Fibroblast of lung (primary cell): ENCODE results near the gene SLC6A12. TPM values are rescaled to one million over a fixed set of nuclear protein-coding genes. Genes with fewer than 3 reads are reported as not detected.
"Not testable (repeated sequence)": the region's sequence is repeated elsewhere in the genome, so short reads cannot be mapped to it uniquely, and the experiment has no call there.

Experiments
- DNase-seq, 2 donors: peaks; one replicate each; pipeline versions ENCODE4 v3.0.0 to v3.0.0-alpha.2; 2010; ENCODE audit warnings: low read depth in 2 of 2
- H2AFZ ChIP-seq: 2 replicates; pipeline ENCODE4 v1.5.1; 2012; ENCODE audit warnings: low read length, control low read depth, inconsistent platforms
- H3K27ac ChIP-seq: 2 replicates; pipeline ENCODE4 v1.5.1; 2011; ENCODE audit warnings: low read length, control low read depth; ENCODE audit not compliant: insufficient read depth
- H3K27me3 ChIP-seq: 2 replicates; pipeline ENCODE4 v1.5.1; 2011; ENCODE audit warnings: mild to moderate bottlenecking, low read length; ENCODE audit not compliant: control insufficient read depth, insufficient read depth
- H3K36me3 ChIP-seq: 2 replicates; pipeline ENCODE4 v1.5.1; 2011; ENCODE audit warnings: low read length; ENCODE audit not compliant: control insufficient read depth, insufficient read depth
- H3K4me1 ChIP-seq: 2 replicates; pipeline ENCODE4 v1.5.1; 2011; ENCODE audit warnings: low read length; ENCODE audit not compliant: control insufficient read depth, insufficient read depth; ENCODE audit errors: extremely low read depth
- H3K4me2 ChIP-seq: 2 replicates; pipeline ENCODE4 v1.5.1; 2011; ENCODE audit warnings: low read length, control low read depth; ENCODE audit not compliant: insufficient read depth; ENCODE audit errors: extremely low read depth
- H3K4me3 ChIP-seq, 4 experiments: fragments of 200-600 bp in 1 of 4; sonication (generic) in 1 of 4; replicated peaks in 1 of 4; 2 replicates each; pipeline ENCODE4 v1.5.1; 2011 to 2016; ENCODE audit warnings: low read length in 4 of 4, low read depth in 3 of 4, mild to moderate bottlenecking in 3 of 4, control low read depth in 2 of 4, inconsistent platforms in 1 of 4, mixed read lengths in 1 of 4; ENCODE audit not compliant: insufficient read depth in 1 of 4; ENCODE audit errors: control extremely low read depth in 1 of 4
- H3K79me2 ChIP-seq: 2 replicates; pipeline ENCODE4 v1.5.1; 2012; ENCODE audit warnings: mild to moderate bottlenecking, low read length, inconsistent platforms; ENCODE audit not compliant: control insufficient read depth, insufficient read depth
- H3K9ac ChIP-seq: 2 replicates; pipeline ENCODE4 v1.5.1; 2011; ENCODE audit warnings: mild to moderate bottlenecking, low read length, control low read depth; ENCODE audit not compliant: insufficient read depth
- H3K9me3 ChIP-seq: 2 replicates; pipeline ENCODE4 v1.5.1; 2012; ENCODE audit warnings: low read depth, low read length; ENCODE audit not compliant: control insufficient read depth, insufficient read depth
- H4K20me1 ChIP-seq: 2 replicates; pipeline ENCODE4 v1.5.1; 2011; ENCODE audit warnings: low read length; ENCODE audit not compliant: control insufficient read depth, insufficient read depth; ENCODE audit errors: extremely low read depth
- EZH2 ChIP-seq: IDR thresholded peaks from 2 replicates; pipeline ENCODE4 v1.5.1; 2012; ENCODE audit warnings: low read length, control low read depth, mild to moderate bottlenecking; ENCODE audit errors: missing control alignments
- polyA plus RNA-seq, 2 donors: library from polyadenylated mRNA; depleted of rRNA in 1 of 2; stranded (reverse) in 1 of 2; unstranded in 1 of 2; fragments of >200 nt; gene quantifications; 2 replicates each; pipeline ENCODE4 v1.2.1, GENCODE V29; 2011 to 2012; ENCODE audit warnings: missing spikeins in 1 of 2
- total RNA-seq: library from RNA; depleted of rRNA; stranded (reverse); fragments of >200 nt; gene quantifications from 2 replicates; pipeline ENCODE4 v1.2.1, GENCODE V29; 2014
- TF ChIP-seq, protein P1 (sequence below), 2 donors: IDR thresholded peaks in 1 of 2; conservative IDR thresholded peaks in 1 of 2; 1 replicate in 1 of 2; 2 replicates in 1 of 2; pipeline ENCODE4 v1.5.1; 2011 to 2012; ENCODE audit warnings: low read length in 2 of 2, control low read depth in 1 of 2, inconsistent platforms in 1 of 2, low read depth in 1 of 2, mild to moderate bottlenecking in 1 of 2

SLC6A12 gene
- total and polyA plus RNA-seq, 2 donors (not counting 1 experiment from before 2014, with no cell fraction given), result not detected

DNA sequence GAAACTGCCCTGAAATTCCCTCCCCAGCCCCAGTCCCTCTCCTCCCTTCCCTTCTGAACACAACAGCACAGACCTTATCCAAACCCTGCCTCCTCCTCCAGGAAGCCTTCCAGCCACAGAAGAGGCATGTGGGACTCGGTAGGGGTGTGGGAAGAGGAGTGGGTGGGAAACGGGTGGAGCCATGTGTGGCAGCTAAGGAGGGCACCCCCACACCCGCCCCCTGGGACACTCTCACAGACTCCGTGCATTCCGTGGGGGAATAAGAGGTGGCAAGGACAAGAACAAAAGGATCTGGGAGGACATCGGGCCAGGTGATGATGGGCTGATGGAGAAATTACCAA is 24.4 kb downstream of the SLC6A12 start:
- H3K4me2 ChIP-seq, result peak overlapping the region; percentile 71
- DNase-seq, result no peak
- H3K4me1 ChIP-seq, result no peaks in the 10 kb centered on the region
- no peak overlapping the region for H2AFZ ChIP-seq
- H3K36me3 ChIP-seq, result no peaks in the 10 kb centered on the region
- TF ChIP-seq EZH2, result no peak
- TF ChIP-seq, protein P1, sequence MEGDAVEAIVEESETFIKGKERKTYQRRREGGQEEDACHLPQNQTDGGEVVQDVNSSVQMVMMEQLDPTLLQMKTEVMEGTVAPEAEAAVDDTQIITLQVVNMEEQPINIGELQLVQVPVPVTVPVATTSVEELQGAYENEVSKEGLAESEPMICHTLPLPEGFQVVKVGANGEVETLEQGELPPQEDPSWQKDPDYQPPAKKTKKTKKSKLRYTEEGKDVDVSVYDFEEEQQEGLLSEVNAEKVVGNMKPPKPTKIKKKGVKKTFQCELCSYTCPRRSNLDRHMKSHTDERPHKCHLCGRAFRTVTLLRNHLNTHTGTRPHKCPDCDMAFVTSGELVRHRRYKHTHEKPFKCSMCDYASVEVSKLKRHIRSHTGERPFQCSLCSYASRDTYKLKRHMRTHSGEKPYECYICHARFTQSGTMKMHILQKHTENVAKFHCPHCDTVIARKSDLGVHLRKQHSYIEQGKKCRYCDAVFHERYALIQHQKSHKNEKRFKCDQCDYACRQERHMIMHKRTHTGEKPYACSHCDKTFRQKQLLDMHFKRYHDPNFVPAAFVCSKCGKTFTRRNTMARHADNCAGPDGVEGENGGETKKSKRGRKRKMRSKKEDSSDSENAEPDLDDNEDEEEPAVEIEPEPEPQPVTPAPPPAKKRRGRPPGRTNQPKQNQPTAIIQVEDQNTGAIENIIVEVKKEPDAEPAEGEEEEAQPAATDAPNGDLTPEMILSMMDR (conservative IDR thresholded peaks at IDR 0.05 in 1 of 2, IDR thresholded peaks at IDR 0.05 in 1 of 2; ENCODE audit: low read depth in 1 of 2, low read length in 2 of 2), result no peak
- no peaks in the 10 kb centered on the region for H3K79me2 ChIP-seq
- no peaks in the 10 kb centered on the region for H4K20me1 ChIP-seq
- H3K27ac ChIP-seq, result no peak overlapping the region
- H3K27me3 ChIP-seq, result peaks cover 9% of the 10 kb centered on the region
- no peak overlapping the region for H3K9ac ChIP-seq
- H3K9me3 ChIP-seq, result no peaks in the 10 kb centered on the region
- H3K4me3 ChIP-seq, result no peak overlapping the region

GRCh38 chr12:188910-189621 is 24.9 kb downstream of the SLC6A12 start:
- Histone ChIP-seq H3K79me2 (no peaks in the 10 kb centered on the region), H3K9ac (no peak overlapping the region), H3K4me1 (no peaks in the 10 kb centered on the region), H3K4me2 (peak overlapping the region; percentile 71), H3K4me3 (peak overlapping the region; percentile 27 to 53 (median 40)), H3K36me3 (no peaks in the 10 kb centered on the region), H3K27me3 (peaks cover 4% of the 10 kb centered on the region), H2AFZ (peak overlapping the region; percentile 87), H3K9me3 (no peaks in the 10 kb centered on the region), H3K27ac (no peak overlapping the region), H4K20me1 (no peaks in the 10 kb centered on the region)
- TF ChIP-seq, protein P1 (conservative IDR thresholded peaks at IDR 0.05 in 1 of 2, IDR thresholded peaks at IDR 0.05 in 1 of 2; ENCODE audit: low read depth in 1 of 2, low read length in 2 of 2), result peak; percentile 42 to 48
- TF ChIP-seq EZH2, result no peak
- peak; percentile 47 to 48 for DNase-seq

- not testable (repeated sequence) for H3K4me1 ChIP-seq, H3K4me2 ChIP-seq, H4K20me1 ChIP-seq
Measured at GRCh38 chr12:187986-188909, 25.7 kb downstream of the SLC6A12 start.

More at GRCh38 chr12:187986-188909, 25.7 kb downstream of the SLC6A12 start:
- not testable (repeated sequence) for H3K9ac ChIP-seq, DNase-seq, H3K36me3 ChIP-seq, H3K9me3 ChIP-seq, H3K79me2 ChIP-seq, H3K27ac ChIP-seq, H3K27me3 ChIP-seq, H2AFZ ChIP-seq
- peak overlapping the region in 2 of 4 experiments; percentile 44 to 53 for H3K4me3 ChIP-seq
